A549 (cell line): ENCODE measurements around the gene ARMC10. TPM values are rescaled to one million over a fixed set of nuclear protein-coding genes. Genes with fewer than 3 reads are reported as not detected.

Experiments used
- ATAC-seq, 2 experiments: fragments of 200-7000 bp in 1 of 2; fragments of >200 bp in 1 of 2; cut with Nextera tagmentation in 1 of 2; cut with Tn5 transposase in 1 of 2; 3 replicates each; pipeline versions ENCODE4 v1.8.0 to v1.9.1; 2018 to 2020; ENCODE audit warnings: mild to moderate bottlenecking in 1 of 2, moderate library complexity in 1 of 2
- CTCF ChIA-PET: fragments of 300-600 bp; sonication (Branson Sonifier 250); formaldehyde crosslinking; extraction: SDS; loops from one replicate; lab custom pipeline; 2021; ENCODE audit warnings: antibody characterized with exemption, inconsistent platforms; lab: Yijun Ruan, JAX
- POLR2A ChIA-PET: fragments of 350-600 bp; formaldehyde crosslinking; extraction: SDS; loops from one replicate; lab custom pipeline; 2021; ENCODE audit warnings: antibody characterized with exemption, inconsistent platforms; lab: Yijun Ruan, JAX
- DNase-seq, 2 experiments: peaks; one replicate each; pipeline versions ENCODE4 v3.0.0 to v3.0.0-alpha.2; 2011 to 2016; ENCODE audit warnings: low read depth in 1 of 2, low spot score in 1 of 2
- FAIRE-seq: peaks from 2 replicates; lab custom pipeline; 2011; peaks lifted over from hg19 to GRCh38; lab: Jason Lieb, UNC
- H3K27ac ChIP-seq, 2 experiments: fragments of >200 bp; sonication (Bioruptor Twin); formaldehyde crosslinking; 3 replicates each; pipeline ENCODE4 v1.5.1; 2016 to 2017
- H3K4me1 ChIP-seq: fragments of >200 bp; sonication (Bioruptor Twin); formaldehyde crosslinking; 3 replicates; pipeline ENCODE4 v1.6.1; 2016
- H3K4me2 ChIP-seq: fragments of >200 bp; sonication (Bioruptor Twin); formaldehyde crosslinking; 3 replicates; pipeline ENCODE4 v1.6.1; 2016
- H3K4me3 ChIP-seq: fragments of >200 bp; sonication (Bioruptor Twin); formaldehyde crosslinking; 3 replicates; pipeline ENCODE4 v1.5.1; 2016
- H3K9me3 ChIP-seq: fragments of >200 bp; sonication (Bioruptor Twin); formaldehyde crosslinking; 3 replicates; pipeline ENCODE4 v1.6.1; 2016
- CBX2 ChIP-seq: fragments of 200-600 bp; sonication (generic); IDR thresholded peaks from 2 replicates; pipeline ENCODE4 v1.6.1; 2016; ENCODE audit warnings: low read depth, mild to moderate bottlenecking, borderline replicate concordance
- CHD2 ChIP-seq: fragments of 150-350 bp; IDR thresholded peaks from 2 replicates; pipeline ENCODE4 v1.6.1; 2014; ENCODE audit warnings: low read length; ENCODE audit not compliant: partially characterized antibody
- EHF ChIP-seq: fragments of 250-450 bp; sonication (Bioruptor Pico); IDR thresholded peaks from 2 replicates; pipeline ENCODE4 v1.5.0; 2020; ENCODE audit warnings: mild to moderate bottlenecking
- ESRRA ChIP-seq: fragments of 150-350 bp; IDR thresholded peaks from 2 replicates; pipeline ENCODE4 v1.6.1; 2014; ENCODE audit warnings: mild to moderate bottlenecking, low read length, borderline replicate concordance
- JUNB ChIP-seq: fragments of >200 bp; sonication (Bioruptor Twin); formaldehyde crosslinking; IDR thresholded peaks from 2 replicates; pipeline ENCODE4 v1.6.1; 2016
- NPAS2 ChIP-seq: fragments of 250-450 bp; sonication (Bioruptor Pico); IDR thresholded peaks from 2 replicates; pipeline ENCODE4 v1.8.0; 2022; ENCODE audit warnings: mild to moderate bottlenecking, moderate library complexity, borderline replicate concordance
- ZNF302 ChIP-seq: fragments of 250-450 bp; sonication (Bioruptor Pico); IDR thresholded peaks from 2 replicates; pipeline ENCODE4 v1.9.0; 2021; ENCODE audit warnings: inconsistent platforms, mild to moderate bottlenecking, moderate library complexity
- WGBS: methylation state at CpG from one replicate; pipeline ENCODE4 v1.1.6; 2017; ENCODE audit errors: missing lambda C conversion rate; 5-methylcytosine and 5-hydroxymethylcytosine counted together
- polyA plus RNA-seq, 4 experiments: library from polyadenylated mRNA; depleted of rRNA in 3 of 4; stranded (reverse); fragments of >200 nt; fragmentation: RNase III in 1 of 4; extraction: RNeasy Plus Mini Kit Qiagen cat#74134 plus additional on column Dnase treatment in 1 of 4; gene quantifications; 2 replicates in 3 of 4; 3 replicates in 1 of 4; pipeline ENCODE4 v1.2.3, GENCODE V29; 2011 to 2017
- TF ChIP-seq, protein P1 (sequence below): fragments of >200 bp; sonication (Bioruptor Twin); formaldehyde crosslinking; IDR thresholded peaks from 3 replicates; pipeline ENCODE4 v1.6.1; 2016
- TF ChIP-seq, protein P2 (sequence below): IDR thresholded peaks from 2 replicates; pipeline ENCODE4 v1.6.1; 2012; ENCODE audit warnings: low read depth, borderline replicate concordance
- TF ChIP-seq, protein P3 (sequence below): fragments of 200-600 bp; sonication (generic); IDR thresholded peaks from 2 replicates; pipeline ENCODE4 v1.6.1; 2016; ENCODE audit warnings: antibody characterized with exemption, mild to moderate bottlenecking, moderate library complexity
- TF ChIP-seq, protein P4 (sequence below): IDR thresholded peaks from 2 replicates; pipeline ENCODE4 v1.6.1; 2012
- TF ChIP-seq, protein P5 (sequence below): fragments of 150-350 bp; IDR thresholded peaks from 2 replicates; pipeline ENCODE4 v1.6.1; 2014; ENCODE audit warnings: low read depth, mild to moderate bottlenecking, low read length
- TF ChIP-seq, protein P6 (sequence below): IDR thresholded peaks from 2 replicates; pipeline ENCODE4 v1.6.1; 2012

ARMC10 gene
- polyA plus RNA-seq, 2 of the 4 experiments (the other 2 are of a cell fraction), result 36.6 to 63.2 TPM

DNA sequence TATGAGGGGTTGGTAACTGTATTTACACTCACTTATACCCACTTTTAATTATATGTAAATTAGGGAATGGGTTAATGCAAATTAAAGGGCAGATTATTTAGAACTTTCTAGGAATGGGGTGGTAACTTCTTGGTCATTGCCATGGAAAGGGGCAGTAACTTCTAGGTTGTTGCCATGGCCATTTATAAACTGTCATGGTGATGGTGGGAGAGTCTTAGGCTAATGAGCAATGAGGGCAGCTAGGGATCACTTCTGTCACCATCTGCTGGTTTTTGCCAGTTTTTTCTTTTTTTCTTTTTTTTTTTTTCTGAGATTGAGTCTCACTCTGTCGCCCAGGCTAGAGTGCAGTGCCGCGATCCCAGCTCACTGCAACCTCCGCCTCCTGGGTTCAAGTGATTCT lies 40.8 kb downstream of the ARMC10 start:
- TF ChIP-seq, protein P1, sequence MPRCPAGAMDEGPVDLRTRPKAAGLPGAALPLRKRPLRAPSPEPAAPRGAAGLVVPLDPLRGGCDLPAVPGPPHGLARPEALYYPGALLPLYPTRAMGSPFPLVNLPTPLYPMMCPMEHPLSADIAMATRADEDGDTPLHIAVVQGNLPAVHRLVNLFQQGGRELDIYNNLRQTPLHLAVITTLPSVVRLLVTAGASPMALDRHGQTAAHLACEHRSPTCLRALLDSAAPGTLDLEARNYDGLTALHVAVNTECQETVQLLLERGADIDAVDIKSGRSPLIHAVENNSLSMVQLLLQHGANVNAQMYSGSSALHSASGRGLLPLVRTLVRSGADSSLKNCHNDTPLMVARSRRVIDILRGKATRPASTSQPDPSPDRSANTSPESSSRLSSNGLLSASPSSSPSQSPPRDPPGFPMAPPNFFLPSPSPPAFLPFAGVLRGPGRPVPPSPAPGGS, result no peak
- TF ChIP-seq EHF (no peak), CBX2 (no peak), JUNB (no peak), ZNF302 (CRISPR knock-in tag) (no peak)
- TF ChIP-seq, protein P2, sequence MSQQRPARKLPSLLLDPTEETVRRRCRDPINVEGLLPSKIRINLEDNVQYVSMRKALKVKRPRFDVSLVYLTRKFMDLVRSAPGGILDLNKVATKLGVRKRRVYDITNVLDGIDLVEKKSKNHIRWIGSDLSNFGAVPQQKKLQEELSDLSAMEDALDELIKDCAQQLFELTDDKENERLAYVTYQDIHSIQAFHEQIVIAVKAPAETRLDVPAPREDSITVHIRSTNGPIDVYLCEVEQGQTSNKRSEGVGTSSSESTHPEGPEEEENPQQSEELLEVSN, result no peak
- TF ChIP-seq, protein P3, sequence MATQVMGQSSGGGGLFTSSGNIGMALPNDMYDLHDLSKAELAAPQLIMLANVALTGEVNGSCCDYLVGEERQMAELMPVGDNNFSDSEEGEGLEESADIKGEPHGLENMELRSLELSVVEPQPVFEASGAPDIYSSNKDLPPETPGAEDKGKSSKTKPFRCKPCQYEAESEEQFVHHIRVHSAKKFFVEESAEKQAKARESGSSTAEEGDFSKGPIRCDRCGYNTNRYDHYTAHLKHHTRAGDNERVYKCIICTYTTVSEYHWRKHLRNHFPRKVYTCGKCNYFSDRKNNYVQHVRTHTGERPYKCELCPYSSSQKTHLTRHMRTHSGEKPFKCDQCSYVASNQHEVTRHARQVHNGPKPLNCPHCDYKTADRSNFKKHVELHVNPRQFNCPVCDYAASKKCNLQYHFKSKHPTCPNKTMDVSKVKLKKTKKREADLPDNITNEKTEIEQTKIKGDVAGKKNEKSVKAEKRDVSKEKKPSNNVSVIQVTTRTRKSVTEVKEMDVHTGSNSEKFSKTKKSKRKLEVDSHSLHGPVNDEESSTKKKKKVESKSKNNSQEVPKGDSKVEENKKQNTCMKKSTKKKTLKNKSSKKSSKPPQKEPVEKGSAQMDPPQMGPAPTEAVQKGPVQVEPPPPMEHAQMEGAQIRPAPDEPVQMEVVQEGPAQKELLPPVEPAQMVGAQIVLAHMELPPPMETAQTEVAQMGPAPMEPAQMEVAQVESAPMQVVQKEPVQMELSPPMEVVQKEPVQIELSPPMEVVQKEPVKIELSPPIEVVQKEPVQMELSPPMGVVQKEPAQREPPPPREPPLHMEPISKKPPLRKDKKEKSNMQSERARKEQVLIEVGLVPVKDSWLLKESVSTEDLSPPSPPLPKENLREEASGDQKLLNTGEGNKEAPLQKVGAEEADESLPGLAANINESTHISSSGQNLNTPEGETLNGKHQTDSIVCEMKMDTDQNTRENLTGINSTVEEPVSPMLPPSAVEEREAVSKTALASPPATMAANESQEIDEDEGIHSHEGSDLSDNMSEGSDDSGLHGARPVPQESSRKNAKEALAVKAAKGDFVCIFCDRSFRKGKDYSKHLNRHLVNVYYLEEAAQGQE, result no peak
- TF ChIP-seq, protein P4, sequence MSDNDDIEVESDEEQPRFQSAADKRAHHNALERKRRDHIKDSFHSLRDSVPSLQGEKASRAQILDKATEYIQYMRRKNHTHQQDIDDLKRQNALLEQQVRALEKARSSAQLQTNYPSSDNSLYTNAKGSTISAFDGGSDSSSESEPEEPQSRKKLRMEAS, result no peak
- ATAC-seq (no peak), FAIRE-seq (no peak), DNase-seq (no peak)
- Histone ChIP-seq H3K4me1 (0 out of 3 replicates have a peak, but pooled peaks cover 4% of the 10 kb centered on the region), H3K9me3 (peaks cover 3% of the 10 kb centered on the region; the same call in 1 of the 3 replicates), H3K27ac (no peak overlapping the region), H3K4me2 (no peak overlapping the region), H3K4me3 (no peak overlapping the region)
- CTCF ChIA-PET, result no interaction called here
- POLR2A ChIA-PET, result no interaction called here
- WGBS, result 95% methylated on average over 4 of the region's 4 CpGs

DNA sequence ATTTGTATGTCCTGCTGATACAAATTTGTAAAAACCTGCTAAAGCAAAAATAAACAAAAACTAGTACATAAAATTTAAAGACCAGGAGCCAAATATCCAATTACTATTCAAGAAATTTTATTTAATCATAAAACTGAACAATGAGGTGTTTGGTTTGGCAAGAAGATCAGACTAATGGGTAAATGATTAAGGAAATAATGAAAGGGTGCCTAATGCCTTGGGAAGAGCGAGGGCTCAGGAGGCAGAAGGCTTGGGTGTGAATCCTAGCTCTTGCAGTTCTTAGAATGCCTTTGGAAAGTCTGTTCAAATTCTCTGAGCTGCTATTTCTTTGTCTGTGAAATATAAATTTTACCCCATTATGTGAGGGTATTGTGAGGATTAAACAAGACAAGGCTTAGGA lies 41.6 kb downstream of the ARMC10 start:
- no peak for FAIRE-seq
- H3K4me3 ChIP-seq, result no peak overlapping the region
- POLR2A ChIA-PET, result no interaction called here
- WGBS, result 79% methylated on average over 1 of the region's 1 CpG
- no peak overlapping the region for H3K4me2 ChIP-seq
- no peak for ATAC-seq
- no peak overlapping the region for H3K27ac ChIP-seq
- CTCF ChIA-PET, result no interaction called here
- no peak for DNase-seq
- TF ChIP-seq CHD2 (no peak), NPAS2 (CRISPR knock-in tag) (no peak)
- TF ChIP-seq, all 56 proteins: peak for 0
- H3K9me3 ChIP-seq, result peaks cover 3% of the 10 kb centered on the region; the same call in 1 of the 3 replicates
- H3K4me1 ChIP-seq, result 0 out of 3 replicates have a peak, but pooled peaks cover 4% of the 10 kb centered on the region

DNA sequence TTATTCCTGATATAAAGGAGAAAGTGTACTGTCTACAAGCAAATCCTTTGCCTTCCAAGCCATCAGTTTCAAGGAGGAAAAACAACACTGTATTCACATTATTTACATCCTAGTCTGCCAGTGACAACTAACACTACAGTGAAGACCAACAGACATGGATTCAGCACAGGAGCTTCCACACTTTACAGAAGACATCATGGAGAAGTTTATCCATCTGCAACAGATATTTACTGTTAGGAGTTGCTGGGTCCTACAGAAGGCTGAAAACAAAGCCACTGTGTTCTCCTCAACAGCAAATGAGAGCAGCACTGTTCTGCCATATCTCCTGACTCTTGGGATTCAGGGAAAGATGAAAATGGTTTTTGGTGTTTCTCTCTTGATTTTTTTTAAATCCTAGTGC lies 42.1 kb downstream of the ARMC10 start:
- Histone ChIP-seq H3K27ac (no peak overlapping the region), H3K4me3 (no peak overlapping the region), H3K4me1 (0 out of 3 replicates have a peak, but pooled peaks cover 4% of the 10 kb centered on the region), H3K4me2 (no peak overlapping the region), H3K9me3 (peaks cover 2% of the 10 kb centered on the region; the same call in 1 of the 3 replicates)
- FAIRE-seq (no peak), DNase-seq (no peak), ATAC-seq (no peak; a peak in 1 of 6 replicates)
- POLR2A ChIA-PET, result no interaction called here
- TF ChIP-seq, protein P5, sequence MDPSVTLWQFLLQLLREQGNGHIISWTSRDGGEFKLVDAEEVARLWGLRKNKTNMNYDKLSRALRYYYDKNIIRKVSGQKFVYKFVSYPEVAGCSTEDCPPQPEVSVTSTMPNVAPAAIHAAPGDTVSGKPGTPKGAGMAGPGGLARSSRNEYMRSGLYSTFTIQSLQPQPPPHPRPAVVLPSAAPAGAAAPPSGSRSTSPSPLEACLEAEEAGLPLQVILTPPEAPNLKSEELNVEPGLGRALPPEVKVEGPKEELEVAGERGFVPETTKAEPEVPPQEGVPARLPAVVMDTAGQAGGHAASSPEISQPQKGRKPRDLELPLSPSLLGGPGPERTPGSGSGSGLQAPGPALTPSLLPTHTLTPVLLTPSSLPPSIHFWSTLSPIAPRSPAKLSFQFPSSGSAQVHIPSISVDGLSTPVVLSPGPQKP, result no peak
- TF ChIP-seq, protein P6, sequence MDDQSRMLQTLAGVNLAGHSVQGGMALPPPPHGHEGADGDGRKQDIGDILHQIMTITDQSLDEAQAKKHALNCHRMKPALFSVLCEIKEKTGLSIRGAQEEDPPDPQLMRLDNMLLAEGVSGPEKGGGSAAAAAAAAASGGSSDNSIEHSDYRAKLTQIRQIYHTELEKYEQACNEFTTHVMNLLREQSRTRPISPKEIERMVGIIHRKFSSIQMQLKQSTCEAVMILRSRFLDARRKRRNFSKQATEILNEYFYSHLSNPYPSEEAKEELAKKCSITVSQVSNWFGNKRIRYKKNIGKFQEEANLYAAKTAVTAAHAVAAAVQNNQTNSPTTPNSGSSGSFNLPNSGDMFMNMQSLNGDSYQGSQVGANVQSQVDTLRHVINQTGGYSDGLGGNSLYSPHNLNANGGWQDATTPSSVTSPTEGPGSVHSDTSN, result no peak
- TF ChIP-seq ZNF302 (CRISPR knock-in tag), result no peak
- no peak for TF ChIP-seq ESRRA
- TF ChIP-seq CHD2, result no peak
- CTCF ChIA-PET, result no interaction called here
